Activated gamma-delta T cell (primary cell): ENCODE measurements around the gene AGXT.

Experiments used
- DNase-seq: peaks from one replicate; lab custom pipeline; 2025; lab: John Stamatoyannopoulos, UW

Gene AGXT

DNA sequence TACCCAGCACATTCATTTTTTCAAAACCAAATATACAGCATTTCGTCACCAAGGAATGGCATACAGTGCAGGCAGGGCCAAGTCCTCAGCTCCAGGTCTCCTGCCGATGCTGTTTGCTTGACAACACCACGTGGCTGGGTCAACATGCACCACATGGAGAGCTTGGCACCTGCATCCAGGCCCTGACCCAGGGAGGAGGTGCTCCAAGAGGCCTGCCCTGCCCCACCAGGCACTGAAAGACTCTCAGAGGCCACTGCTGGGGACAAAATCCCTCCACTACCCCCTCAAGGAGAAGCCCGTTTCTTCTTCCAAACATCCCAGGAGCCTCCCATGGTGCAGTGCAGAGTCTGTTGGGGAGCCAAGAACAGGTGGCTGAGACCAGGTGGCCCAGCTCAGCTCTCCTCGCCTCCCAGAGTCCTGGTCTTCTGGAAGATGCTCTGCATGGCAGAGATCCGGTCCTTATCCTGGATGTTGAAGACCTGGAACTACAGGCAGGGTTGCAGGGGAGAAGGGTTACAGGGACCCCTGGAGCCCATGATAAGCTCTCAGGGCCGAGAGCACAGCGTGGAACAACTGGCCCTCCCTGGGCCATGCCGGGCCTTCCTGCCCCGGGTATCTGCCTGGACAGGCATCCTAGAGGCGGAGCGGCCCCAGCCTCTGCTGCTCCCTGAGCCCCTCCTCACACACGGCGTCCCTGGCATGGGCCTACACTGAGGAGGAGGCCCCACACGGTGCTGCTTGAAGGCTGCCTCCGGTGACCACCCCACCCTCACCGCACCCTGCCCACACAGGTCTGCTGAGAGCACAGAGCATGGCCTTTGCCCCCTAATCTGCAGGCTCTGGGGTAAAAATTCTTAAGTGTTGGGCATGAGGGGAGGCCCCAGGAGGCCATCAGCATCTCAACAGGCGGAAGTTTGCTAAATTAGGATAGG, 18.3 kb downstream of the AGXT start:
- no peak for DNase-seq

DNA sequence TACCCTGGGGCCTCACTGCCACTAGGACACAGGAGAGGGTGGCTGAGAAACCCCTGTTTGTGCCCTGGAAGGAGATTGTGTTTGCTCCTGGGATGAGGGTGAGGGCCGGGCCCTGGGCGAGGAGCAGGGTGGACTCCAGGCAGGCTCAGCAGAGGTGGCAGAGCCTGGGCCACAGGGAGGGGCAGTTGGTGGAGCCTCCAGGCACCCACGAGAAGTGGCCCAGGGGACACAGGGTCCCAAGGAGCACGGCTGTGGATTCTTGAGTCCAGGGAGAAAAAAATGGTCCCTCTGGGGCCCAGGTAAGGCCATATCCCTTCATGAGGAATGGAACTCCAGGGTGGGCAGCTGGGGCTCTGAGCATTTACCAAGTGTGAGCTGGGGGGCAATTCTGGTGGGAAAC, 19.0 kb downstream of the AGXT start:
- no peak for DNase-seq

DNA sequence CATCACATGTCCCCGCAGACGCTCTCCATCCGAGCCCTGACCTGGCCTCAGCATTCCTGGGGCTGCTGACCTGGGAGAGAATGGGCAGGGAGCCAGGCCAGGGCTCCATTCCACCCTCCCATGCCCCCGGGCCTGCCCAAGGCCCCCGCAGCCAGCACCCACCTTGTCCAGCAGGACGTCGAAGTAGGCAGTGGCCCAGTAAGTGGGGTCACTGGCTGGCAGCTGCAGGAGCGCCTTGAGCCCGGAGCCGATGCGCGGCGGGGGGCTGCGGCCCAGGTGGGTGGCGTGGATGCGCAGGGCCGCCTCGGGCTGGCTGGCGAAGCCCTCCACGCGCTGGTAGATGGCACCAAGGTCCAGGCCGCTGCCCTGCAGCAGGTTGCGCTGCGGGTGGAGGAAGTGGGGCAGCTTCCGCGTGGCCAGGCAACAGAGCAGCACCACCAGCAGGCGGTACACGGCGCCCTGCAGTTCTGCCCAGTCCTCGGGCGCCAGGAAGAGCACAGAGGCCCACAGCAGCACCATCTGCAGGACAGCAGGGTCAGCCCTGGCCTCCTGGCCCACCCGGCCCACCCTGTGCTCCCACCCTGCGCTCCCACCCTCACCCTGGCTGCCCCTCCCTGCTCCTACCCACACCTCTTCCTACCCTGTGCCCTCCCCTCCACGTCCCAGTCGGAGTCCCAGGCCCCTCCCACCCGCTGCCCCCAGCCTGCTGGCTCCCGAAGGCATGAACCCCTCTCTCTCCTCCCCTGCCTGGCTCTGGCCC, 19.7 kb downstream of the AGXT start:
- DNase-seq: no peak

DNA sequence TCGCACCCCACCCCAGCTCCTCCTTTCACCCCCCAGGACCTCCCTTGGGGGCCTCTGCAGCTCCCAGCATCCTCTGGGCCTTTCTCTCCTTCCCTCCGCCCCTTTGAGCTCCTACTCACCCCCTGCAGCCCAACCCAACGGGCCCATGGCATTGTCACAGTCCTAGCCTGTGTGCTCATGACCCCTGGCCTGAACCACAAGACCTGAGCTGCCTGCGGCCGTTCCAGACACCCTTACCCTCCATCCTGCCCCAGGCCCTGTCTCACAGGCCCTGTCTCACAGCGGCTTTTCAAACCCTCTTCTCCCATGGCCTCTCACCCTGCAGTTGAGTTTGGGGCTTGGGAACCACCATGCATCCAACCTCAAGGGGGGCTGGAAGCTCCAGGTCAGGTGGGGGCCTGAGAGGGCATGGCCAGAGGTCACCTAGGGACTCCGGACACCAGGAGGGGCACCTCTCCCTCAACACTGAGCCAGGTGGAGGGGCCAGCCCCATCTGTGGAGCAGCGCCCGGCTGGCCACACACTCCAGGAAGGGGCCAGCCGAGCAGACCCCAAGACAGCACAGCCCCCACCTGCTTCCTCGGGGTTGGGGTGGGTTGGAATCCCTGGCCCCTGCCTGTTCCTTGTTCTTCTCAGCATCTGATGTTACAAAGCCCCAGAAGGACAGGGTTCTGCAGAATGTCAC, 20.4 kb downstream of the AGXT start:
- DNase-seq: no peak

DNA sequence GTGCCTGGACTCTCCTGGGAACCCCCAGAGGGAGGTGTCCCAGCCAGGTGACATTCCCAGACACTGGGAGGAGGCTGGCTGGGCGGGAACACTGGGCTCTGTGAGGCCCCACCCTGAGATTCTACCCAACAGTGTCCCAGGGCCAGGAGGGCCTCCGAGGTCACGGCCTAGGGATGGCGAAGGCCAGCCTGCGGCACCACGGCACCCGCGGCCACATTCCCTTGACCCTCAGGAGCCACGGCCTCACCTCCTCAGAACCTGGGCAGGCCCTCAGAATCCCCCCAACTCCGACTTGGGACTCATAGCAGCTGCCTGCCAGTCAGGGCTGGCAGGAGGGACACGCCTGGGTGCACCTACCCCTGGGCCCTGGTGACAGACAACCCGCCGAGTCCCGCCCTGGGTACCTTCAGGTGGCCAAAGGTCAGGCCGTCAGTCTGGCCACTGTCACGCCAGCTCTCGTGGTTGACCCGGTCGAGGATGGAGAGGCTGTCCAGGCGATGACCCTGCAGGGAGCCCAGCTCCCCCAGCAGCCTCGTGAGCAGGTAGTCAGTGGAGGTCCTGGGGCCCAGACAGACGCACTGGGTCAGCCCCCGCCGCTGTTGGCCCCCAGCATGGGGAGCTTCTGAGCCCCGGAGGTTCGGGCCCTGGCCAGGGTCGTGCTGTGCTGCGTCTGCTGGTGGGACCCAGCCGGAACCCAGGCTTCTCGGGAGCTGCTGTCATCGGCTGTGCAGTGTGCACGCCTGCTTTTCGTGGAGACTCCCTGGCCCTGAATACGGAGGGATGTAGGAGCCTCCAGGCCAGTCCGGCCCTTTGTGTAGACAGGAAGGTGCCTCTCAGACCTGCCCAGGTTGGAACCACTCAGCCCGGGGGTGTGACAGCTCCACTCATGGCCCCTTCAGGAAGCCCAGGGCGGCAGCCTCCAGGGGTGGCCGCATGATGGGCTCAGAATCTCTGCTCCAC, 21.3 kb downstream of the AGXT start:
- no peak for DNase-seq

DNA sequence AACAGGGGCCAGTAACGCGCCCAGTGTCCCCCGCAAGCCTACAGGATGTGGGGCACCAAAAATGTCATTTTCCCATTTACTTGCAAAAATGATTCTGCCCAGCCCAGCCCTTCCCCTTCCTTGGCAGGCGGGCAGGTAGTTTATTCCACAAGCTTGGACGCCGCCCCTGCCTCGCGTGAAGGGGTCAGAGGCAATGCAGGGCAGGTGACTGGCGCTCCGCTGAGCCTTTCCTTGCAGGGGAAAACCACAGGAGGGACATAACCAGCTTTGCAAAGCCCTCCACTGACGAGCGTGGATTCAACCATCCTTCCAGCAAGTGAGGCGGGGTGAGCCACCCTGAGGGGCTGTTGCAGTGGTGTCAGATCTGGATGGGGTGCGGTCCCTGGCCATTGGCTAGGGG, 22.1 kb downstream of the AGXT start:
- DNase-seq: no peak

DNA sequence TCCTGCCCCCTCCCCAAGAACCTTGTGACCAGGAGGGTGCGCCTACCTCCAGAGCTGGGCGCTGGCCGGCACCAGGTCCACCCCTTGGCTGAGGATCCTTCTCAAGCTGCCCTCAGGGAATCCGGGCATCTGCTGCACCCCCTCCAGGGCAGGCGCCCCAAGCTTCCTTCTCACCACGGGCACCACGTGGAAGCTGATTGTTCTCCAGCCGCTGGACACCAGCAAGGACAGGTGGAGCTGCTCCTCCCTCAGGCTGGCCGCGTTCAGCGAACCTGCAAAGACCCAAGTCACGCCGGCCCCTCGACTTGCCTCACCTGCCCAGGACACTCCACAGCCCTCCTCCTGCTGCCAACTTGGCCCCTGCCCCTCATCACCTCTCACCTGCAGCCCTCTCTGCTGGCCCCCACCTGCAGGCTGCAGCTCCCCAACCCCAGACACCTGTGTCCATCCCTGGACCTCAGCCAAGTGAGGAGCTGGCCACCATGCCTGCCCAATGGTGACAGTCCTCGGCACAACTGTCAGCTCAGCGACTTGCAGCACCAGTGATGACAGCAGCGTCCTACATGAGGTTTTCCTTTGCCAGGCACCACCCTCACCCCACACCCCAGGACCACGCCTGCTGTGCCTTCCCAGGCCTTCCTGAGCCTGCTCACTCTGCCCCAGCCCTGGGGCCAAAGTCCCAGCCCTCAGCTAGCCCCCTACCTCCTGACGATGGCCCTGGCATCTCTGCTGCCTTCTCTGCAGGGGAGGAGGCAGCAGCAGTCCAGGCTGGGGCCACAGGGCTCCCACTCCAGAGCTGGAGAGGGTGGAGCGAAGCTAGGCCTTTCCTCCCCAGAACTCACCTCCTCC, 23.1 kb downstream of the AGXT start:
- no peak for DNase-seq

DNA sequence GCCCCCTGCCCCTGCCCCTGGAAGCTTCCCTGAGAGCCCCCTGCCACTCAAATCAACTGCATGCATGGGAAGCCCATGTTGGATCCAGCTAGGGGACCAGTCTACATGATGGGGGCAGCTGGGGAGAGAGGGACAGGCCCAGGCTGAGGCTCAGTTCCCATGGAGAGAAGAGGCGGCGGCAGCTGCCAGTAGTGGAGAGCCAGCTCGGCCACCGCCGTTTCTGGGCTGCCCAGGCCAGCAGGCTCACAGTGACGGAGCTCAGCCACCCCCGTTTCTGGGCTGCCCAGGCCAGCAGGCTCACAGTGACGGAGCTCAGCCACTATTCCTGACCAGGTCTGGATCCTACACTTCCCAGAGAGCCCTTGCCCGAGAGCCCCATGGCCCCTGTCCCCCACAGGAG, 23.7 kb downstream of the AGXT start:
- no peak for DNase-seq

DNA sequence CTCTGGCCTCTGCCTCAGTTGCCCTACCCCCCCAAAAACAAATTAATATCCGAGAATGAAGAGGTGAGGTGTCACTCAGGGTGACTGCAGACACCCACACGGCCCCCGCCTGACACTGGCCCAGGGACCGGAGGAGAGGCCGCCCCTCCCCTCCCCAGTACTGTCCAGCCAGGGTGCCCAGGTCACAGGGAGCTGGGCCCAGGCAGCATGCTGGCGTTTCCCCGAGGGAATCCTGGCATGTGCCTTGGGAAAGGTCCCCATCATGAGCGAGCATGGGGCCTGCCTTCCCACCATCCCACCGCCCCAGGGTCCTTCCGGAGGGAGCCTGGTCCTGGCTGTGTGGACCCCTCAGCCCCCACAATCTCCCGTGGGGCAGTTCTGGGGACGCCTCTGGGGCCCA, 24.3 kb downstream of the AGXT start:
- DNase-seq: no peak

DNA sequence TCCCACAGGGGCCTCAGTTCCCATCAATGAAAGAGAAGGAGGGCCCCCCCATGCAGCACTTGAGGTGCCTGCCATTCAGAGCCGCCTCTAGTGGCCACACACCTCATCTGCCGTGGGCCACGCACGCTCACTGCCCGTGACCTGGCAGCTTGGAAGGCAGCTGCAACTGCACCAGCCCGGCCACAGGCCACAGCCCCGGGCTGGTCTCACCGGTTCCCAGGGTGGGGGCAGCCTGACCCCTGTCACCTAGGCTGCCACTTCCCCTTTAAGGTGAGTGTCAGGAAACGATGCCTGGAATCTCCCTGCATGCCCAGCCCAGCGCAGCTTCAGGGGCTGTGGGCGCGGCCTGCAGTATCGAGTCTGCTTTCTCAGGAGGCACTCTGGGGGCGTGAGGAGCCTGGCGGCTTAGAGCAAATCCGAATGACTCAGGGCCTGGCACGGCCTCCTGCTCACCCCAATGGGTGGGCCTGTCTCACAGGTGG, 24.8 kb downstream of the AGXT start:
- DNase-seq: no peak

DNA sequence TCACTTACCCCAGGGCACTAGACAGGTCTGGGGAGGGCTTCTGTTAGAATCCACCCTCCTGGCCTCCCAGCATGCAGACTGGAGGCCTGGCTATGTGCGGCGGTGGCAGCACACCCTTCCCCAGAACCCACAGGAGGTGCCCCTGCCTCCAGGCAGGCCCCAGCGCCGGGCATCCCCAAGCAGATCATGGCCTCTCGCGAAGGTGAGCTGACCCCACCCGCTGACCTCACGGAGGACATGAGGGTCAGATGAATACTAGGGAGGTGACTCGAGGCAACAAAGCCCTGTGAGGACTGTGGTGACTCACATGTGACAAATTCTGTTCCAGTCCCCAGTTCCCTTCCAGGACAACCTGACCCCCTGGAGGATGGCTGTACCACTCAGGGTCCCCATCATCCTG, 25.4 kb downstream of the AGXT start:
- DNase-seq: no peak

DNA sequence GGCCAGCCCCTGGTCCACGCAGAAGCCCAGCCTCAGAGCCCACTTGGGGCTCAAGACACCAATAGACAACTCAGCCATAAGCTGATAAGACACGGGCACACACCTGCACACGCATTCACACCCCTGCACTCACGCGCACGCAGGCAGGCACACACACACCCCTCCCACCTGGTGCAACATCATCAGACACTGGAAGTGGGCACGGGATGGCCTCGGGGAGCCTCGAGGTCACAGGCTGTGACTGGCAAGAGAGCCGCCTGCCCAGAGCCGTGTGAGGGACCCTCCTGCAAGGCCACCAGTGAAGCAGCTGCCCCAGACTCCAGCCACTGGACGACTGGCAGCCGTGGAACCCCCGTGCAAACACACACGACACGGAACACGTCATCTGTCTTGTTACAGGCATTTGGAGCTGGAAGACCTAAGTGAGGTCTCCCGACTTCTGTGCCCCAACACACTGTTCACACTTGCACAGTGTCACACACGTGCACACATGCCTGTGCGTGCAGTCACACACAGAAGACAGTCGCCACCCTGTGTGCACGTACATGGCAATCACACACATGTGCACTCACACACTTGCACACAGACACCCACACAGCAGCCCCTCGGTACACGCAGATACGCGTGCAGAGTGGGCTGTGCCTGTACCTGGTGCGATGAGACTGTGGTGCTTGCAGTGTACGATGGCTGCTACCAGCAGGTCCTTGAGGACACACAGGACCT, 26.4 kb downstream of the AGXT start:
- DNase-seq: no peak

DNA sequence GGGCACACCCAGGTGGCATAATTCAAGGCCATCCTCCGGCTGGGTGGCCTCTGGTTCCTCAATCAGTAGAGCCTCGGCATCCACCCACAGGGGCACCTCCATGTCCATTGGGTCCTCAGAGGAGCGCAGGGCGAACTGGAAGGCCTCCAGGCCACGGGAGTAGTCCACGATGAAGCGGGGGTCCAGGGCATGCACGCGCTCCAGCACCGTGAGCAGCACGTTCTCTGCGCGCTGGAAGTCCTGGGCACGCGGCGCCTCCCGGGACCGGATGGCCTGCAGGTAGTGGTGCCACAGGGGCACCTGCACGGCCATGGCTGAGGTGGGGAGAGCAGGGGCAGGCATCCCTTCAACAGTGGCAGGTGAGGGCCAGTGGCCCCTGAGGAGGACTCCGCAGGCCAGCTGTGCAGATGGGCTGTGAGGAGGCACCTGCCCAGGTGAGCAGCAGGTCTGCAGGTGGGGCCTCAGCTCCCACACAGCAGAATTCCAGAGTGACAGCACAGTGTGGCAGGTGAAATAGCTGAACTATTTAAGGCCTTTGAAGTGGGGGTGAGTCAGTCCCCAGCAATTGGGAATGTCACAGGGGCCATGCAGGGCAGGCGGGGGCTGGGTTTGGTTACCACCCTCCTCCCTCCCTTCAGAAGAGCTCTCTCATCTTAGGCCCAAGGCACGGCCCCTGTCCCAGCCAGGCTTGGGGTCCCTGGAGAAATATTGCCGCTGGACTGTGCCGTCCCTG, 27.2 kb downstream of the AGXT start, which contains the start of gene MAB21L4:
TSS of gene MAB21L4 (minus strand) at position 501 of the 733 bp plus-strand sequence. CDS start at position 342, 159 bp downstream.
- no peak for DNase-seq

DNA sequence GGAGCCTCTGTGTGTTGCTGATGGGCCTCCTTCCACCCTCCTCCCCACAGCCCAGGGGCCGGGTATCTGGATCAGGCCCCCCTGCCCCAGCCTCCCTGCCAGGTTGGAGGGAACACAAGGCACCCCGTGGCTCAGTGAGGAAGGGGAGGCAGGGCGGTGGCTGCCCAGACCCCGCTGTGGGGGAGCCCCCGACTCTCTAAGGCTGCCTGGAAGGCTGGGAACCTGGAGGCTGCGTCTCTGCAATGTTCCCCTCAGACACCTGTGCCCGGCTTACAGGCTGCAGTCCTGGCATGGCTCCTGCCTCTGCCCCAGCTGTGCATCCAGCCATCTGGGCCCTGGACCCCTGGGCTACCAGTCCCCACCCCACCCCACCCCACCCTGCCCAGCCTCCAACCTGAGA, 27.8 kb downstream of the AGXT start:
- DNase-seq: no peak

DNA sequence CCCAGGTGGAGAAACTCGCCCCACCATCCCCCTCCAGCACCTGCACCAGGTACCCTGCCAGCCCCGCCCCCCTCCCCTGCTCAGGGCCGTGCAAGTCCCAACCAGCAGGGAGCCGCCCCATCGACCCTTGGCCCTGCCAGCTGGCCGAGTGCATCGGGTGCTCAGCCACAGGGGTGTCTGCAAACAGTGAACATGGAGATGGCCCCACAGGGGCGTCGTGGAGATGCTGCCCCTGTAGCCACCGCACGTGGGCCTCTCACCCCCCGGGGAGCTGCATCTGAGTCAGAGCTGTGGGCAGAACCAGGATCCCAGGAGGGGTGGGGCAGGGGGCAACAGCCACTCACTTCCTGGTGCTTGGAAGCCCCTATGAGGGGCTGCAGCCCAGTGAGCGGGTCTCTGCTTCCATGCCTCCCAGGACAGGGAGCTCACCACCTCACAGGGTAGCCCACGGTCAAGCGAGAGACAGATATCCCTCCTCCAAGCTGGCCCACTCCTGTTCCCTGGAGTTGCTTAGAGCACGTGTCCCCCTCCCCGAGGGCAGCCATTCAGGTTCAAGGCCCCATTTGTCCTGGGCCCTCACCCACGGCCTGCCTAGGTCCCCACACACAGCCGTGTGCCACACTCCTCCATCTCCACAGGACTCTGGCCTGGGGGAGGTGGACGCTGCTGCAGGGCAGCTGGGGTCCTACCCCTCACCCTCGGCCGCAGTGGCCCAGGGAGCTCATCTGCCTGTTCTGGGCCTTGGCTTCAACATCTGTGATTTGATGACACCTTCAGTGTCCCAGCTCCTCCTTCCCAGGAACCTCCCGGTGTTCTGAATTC, 28.5 kb downstream of the AGXT start:
- no peak for DNase-seq

DNA sequence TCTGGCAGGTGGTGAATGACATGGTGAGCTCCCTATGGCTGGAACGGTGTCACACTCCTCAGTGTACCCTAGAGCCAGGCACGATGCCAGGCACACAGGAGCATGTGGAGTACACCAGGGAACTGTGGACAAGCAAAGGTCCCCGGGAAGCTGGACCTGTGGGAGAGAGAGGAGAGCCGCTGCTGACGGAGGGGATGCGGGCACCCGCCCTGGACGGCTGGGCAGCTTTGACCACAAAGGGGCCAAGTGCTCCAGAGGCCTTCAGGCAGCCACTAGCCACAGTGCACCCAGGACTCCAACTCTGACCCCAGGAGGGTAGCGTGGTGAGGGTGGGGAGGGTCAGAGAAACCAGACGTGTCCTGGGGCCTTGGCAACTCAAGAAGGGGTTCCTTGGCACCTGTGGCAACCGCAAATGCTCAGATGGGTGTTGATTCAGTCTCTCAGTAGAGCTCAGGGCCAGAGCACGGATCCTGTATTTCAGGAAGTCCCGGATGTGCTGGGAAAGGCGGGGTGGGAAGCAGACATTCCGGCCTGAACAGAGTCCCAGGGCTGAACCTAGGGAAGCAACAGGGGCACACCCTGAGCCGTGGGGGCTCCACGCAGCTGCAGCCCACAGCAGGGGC, 29.6 kb downstream of the AGXT start:
- DNase-seq: no peak

DNA sequence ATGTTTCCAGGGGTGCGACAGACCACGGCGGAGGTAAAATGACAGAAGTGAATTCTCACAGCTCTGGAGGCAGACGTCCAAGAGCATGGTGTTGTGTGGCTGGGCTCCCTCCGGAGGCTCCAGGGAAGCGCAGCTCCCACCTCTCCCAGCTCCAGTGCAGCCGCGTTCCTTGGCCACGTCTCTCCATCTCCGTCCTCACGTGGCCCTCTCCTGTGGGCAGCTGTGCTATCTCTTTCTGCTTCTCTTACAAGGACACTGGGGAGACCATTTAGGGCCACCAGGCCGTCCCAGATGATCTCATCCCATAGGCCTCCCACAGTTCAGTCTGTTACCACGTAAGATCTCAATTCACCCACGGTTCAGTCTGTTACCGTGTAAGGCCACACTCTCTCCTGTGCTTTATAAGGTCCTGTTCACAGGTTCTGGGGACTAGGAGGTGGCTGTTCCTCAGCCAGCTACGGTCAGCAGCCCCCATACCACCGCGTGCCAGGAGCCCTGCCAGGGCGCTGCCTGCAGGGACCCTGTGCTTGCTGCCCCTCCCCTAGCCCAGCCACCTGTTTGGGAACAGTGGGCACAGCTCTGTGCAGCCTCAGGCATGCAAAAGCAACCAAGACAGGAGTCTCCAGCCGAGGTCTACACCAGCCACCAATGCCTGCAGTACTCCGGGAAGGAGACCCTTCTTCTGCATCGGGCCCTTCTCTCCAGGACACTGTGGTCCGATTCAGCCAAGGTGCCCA, 30.3 kb downstream of the AGXT start:
- DNase-seq: no peak
